ENCODE results near the gene CLDND2.

GRCh38 chr19:51370230-51370629 is 1.4 kb upstream of the CLDND2 start:
- TF ChIP-seq CTCF (IDR thresholded peaks at IDR 0.05): no peak
- TF ChIP-seq POLR2A (IDR thresholded peaks at IDR 0.05): no peak
- no peak for TF ChIP-seq POLR2AphosphoS5 (IDR thresholded peaks at IDR 0.05)
- no peak for TF ChIP-seq EP300 (IDR thresholded peaks at IDR 0.05)

Measured in stomach (tissue), 4 donors.